NT2/D1 (cell line): ENCODE data around the gene ATP13A2.
A peak's percentile ranks its signal among the peaks of the same experiment; 100 is the strongest.

Source experiments
- DNase-seq: peaks from one replicate; pipeline ENCODE4 v3.0.0-alpha.2; 2011; ENCODE audit warnings: low read depth, low spot score
- H3K27me3 ChIP-seq: 2 replicates; pipeline ENCODE4 v1.6.0; 2011; ENCODE audit warnings: mild to moderate bottlenecking; ENCODE audit not compliant: insufficient read length, insufficient read depth
- H3K36me3 ChIP-seq: 2 replicates; pipeline ENCODE4 v1.6.1; 2011; ENCODE audit warnings: mild to moderate bottlenecking, low read length, mixed read lengths; ENCODE audit not compliant: insufficient read depth, insufficient read length
- H3K4me1 ChIP-seq: 2 replicates; pipeline ENCODE4 v1.5.1; 2011; ENCODE audit not compliant: insufficient read depth, insufficient read length
- H3K4me3 ChIP-seq: 2 replicates; pipeline ENCODE4 v1.5.1; 2011; ENCODE audit warnings: low read depth; ENCODE audit not compliant: insufficient read length
- H3K9ac ChIP-seq: 2 replicates; pipeline ENCODE4 v1.6.0; 2011; ENCODE audit warnings: low read depth; ENCODE audit not compliant: insufficient read length
- H3K9me3 ChIP-seq: 2 replicates; pipeline ENCODE4 v1.5.1; 2011; ENCODE audit warnings: mild to moderate bottlenecking, low read length; ENCODE audit not compliant: insufficient read depth
- SUZ12 ChIP-seq: IDR thresholded peaks from 2 replicates; pipeline ENCODE4 v1.6.1; 2011; ENCODE audit not compliant: insufficient read length, insufficient read depth; ENCODE audit errors: extremely low read depth
- YY1 ChIP-seq: IDR thresholded peaks from 2 replicates; pipeline ENCODE4 v1.6.1; 2011; ENCODE audit not compliant: insufficient read length, insufficient read depth
- ZNF274 ChIP-seq: IDR thresholded peaks from 2 replicates; pipeline ENCODE4 v1.6.1; 2011; ENCODE audit warnings: mild to moderate bottlenecking, low read depth, low read length

Gene ATP13A2, protein sequence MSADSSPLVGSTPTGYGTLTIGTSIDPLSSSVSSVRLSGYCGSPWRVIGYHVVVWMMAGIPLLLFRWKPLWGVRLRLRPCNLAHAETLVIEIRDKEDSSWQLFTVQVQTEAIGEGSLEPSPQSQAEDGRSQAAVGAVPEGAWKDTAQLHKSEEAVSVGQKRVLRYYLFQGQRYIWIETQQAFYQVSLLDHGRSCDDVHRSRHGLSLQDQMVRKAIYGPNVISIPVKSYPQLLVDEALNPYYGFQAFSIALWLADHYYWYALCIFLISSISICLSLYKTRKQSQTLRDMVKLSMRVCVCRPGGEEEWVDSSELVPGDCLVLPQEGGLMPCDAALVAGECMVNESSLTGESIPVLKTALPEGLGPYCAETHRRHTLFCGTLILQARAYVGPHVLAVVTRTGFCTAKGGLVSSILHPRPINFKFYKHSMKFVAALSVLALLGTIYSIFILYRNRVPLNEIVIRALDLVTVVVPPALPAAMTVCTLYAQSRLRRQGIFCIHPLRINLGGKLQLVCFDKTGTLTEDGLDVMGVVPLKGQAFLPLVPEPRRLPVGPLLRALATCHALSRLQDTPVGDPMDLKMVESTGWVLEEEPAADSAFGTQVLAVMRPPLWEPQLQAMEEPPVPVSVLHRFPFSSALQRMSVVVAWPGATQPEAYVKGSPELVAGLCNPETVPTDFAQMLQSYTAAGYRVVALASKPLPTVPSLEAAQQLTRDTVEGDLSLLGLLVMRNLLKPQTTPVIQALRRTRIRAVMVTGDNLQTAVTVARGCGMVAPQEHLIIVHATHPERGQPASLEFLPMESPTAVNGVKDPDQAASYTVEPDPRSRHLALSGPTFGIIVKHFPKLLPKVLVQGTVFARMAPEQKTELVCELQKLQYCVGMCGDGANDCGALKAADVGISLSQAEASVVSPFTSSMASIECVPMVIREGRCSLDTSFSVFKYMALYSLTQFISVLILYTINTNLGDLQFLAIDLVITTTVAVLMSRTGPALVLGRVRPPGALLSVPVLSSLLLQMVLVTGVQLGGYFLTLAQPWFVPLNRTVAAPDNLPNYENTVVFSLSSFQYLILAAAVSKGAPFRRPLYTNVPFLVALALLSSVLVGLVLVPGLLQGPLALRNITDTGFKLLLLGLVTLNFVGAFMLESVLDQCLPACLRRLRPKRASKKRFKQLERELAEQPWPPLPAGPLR

DNA sequence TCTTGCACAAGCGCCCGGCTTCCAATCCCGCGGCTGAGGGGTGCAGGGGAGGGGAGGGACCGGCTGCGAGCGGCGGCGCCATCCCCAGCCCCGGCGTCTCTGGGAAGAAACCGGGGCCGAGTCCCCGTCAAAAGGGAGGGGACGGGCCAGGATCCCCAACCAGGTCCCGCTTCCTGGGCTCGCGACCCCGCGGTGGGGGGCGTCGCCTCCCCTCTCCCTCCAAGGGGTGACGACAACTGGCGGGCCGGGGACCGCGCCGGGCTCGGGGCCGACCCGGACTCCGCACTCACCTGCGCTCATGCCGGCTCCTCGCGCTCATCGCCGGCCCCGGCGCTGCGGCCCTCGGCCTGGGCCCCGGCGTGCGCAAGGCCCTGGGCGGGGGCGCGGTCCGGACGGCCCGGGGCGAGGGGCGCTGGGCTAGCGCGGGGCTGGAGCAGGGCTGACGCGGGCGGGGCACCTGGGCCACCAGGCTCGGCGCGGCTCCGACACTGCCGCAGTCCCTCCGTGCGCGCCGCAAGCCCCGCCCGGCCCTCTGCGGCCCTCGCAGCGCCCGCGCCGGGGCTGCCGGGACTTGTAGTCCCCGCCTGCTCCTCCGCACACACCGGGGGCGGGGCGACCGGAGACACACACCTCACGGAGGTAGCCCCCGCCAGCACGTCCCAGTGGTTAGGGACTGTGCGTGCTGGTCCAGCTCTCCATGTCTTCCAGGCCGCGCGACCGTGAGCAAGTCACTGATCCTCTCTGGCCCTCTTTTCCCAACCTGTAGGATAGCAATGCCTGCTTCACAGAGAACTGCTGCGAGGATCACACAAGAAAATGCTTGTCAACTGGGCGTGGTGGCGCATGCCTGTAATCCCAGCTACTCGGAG lies at the start of gene ATP13A2:
TSS of gene ATP13A2 (minus strand) at position 490 of the 869 bp plus-strand sequence. CDS start at position 300, 190 bp downstream.
- H3K9me3 ChIP-seq: no peaks in the 10 kb centered on the region
- H3K27me3 ChIP-seq: no peaks in the 10 kb centered on the region
- peak; percentile 67 for DNase-seq
- H3K4me3 ChIP-seq: peak within 1 kb of the TSS; percentile 64
- H3K4me1 ChIP-seq: peaks cover 21% of the 10 kb centered on the region
- peak within 1 kb of the TSS; percentile 81 for H3K9ac ChIP-seq
- TF ChIP-seq ZNF274: no peak
- TF ChIP-seq YY1: no peak
- H3K36me3 ChIP-seq: peaks cover 3% of the 10 kb centered on the region

DNA sequence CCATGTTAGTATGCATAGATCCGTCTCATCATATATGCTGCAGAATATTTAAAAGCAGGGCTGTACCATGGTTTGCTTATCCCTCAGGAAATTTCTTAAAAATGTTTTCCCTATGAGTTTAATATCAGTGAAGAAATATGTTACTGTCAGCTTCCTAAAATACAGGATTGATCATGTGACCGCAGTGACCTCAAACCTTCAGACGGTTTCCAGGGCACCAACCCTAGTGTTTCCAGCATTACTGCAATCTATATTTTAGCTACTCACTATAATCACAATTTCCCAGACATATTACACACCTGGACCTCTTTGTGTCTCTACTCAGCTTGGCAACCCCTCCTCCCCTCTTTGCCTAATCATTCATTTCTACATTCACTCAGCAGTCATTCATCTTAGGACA lies 49.8 kb upstream of the ATP13A2 start:
- H3K4me3 ChIP-seq: no peak overlapping the region
- peaks cover 15% of the 10 kb centered on the region for H3K9me3 ChIP-seq
- no peaks in the 10 kb centered on the region for H3K36me3 ChIP-seq

DNA sequence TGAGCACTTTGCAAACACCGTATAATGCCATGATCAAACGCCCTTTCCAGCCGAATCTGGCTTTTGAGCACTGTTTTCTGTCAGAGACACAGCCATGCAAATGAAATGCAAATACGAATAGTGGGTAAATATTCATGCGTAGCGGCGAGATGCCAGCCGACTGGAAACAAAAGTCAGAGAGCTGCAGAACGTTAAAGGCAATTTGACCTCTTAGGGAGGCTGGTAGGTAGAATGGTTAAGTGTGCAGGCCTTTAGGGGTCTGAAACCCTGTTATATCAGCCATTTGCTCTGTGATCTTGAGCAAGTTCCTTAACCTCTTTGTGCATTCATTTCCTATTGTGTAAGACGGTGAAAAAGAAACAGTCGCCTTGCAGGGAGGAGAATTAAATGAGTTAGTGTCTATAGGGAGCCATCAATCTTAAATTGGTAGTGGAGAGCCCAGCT lies 48.6 kb upstream of the ATP13A2 start:
- no peaks in the 10 kb centered on the region for H3K36me3 ChIP-seq
- TF ChIP-seq ZNF274 (no peak), SUZ12 (no peak), YY1 (no peak)
- no peak overlapping the region for H3K9ac ChIP-seq
- H3K27me3 ChIP-seq: no peaks in the 10 kb centered on the region
- no peak for DNase-seq
- peaks cover 3% of the 10 kb centered on the region for H3K4me1 ChIP-seq
- no peak overlapping the region for H3K4me3 ChIP-seq
- H3K9me3 ChIP-seq: peaks cover 10% of the 10 kb centered on the region

More for the DNA sequence above, 49.8 kb upstream of the ATP13A2 start:
- Histone ChIP-seq H3K4me1 (peaks cover 3% of the 10 kb centered on the region), H3K9ac (no peak overlapping the region), H3K27me3 (no peaks in the 10 kb centered on the region)
- no peak for DNase-seq
- TF ChIP-seq ZNF274 (no peak), YY1 (no peak), SUZ12 (no peak)

DNA sequence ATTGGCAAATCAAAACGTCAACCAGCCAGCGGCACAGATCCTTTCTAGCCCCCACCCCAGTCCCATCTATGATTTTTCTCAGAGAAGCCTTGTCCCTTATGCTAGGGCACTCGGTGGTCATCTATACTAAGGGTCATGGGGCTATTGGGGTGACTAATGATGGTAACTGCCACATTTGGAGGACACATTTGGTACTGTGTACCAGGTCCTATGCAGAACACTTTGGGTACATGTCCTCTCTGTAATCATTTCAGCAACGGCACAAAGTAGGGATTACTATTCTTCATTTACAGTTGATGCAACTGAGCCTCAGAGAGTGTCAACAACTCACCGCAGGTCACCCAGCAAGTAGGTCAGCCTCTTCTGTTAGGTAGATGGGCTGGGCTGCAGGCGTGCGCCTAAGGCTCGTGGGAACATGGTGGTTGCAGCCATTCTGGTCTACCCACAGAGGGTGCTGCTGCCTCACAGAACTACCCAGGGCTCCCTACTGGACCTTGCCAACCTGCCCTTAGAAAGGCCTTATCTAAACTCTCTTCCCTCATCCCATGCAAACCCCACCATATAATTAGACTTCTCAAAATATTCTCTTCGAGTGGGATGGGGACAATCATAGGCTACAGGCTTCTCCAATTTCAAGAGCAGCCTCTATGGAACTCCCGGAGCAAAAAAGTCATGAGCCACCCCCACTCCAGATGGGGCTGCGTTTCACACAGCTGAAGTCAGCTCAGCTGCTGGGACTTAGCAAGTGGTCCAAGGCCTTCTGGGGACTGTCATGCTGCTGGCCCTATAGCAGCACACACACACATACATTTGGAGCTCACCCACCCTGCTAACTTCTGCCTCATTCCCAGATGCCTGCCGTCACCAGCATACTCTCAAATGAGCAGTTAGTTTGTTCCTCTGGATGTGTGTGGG lies 47.9 kb upstream of the ATP13A2 start:
- no peaks in the 10 kb centered on the region for H3K36me3 ChIP-seq
- H3K4me1 ChIP-seq: peaks cover 3% of the 10 kb centered on the region
- TF ChIP-seq SUZ12: no peak
- no peak for TF ChIP-seq ZNF274
- TF ChIP-seq YY1: no peak
- no peak overlapping the region for H3K9ac ChIP-seq
- H3K27me3 ChIP-seq: no peaks in the 10 kb centered on the region
- no peak overlapping the region for H3K4me3 ChIP-seq
- peaks cover 3% of the 10 kb centered on the region; the same call in 1 of the 2 replicates for H3K9me3 ChIP-seq
- DNase-seq: peak; percentile 58

DNA sequence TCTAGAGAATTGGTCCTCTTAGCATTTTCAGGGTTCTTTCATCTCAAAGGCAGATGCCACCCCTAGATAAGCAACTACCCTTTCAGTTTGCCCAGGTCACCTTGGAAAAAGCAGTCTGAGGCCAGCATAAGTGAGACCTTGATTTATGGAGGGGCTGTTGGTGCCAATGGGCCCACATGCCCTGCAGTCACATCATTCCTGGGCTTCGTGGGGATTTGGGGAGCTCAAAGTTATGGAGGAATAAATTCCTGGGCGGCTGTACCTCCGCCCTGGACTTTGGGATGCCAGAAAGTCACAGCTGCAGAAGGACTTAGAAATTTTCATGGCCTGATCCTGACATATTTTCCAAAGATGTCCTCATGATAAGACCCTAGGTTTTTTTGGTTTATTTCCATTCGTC lies 44.8 kb upstream of the ATP13A2 start:
- Histone ChIP-seq H3K4me3 (no peak overlapping the region), H3K36me3 (peaks cover 4% of the 10 kb centered on the region), H3K27me3 (no peaks in the 10 kb centered on the region), H3K9me3 (no peaks in the 10 kb centered on the region), H3K4me1 (peaks cover 3% of the 10 kb centered on the region), H3K9ac (no peak overlapping the region)
- no peak for DNase-seq
- no peak for TF ChIP-seq SUZ12
- no peak for TF ChIP-seq YY1
- no peak for TF ChIP-seq ZNF274

DNA sequence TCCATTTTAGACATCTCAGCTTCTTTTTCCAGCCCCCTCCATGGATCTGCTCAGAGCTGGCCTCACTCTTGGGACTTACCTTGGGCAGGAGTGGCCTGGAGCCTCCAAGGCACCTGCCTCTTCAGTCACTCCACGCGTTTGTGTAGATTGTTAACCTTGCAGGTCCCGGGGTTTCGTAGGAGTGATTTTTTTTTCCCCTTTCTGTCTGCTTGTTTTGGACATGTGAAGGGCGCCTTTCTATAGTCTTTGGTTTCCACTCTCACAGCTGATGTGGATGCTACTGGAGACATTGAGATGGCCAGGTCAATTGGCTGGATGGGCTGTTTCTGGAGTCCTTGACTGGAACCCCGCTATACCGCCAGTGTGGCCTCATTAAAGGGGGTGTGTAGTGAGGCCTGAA lies 44.1 kb upstream of the ATP13A2 start:
- H3K4me1 ChIP-seq: peaks cover 3% of the 10 kb centered on the region
- DNase-seq: no peak
- no peak for TF ChIP-seq ZNF274
- no peak for TF ChIP-seq YY1
- TF ChIP-seq SUZ12: no peak
- H3K36me3 ChIP-seq: peaks cover 12% of the 10 kb centered on the region
- H3K27me3 ChIP-seq: no peaks in the 10 kb centered on the region
- no peaks in the 10 kb centered on the region for H3K9me3 ChIP-seq
- H3K9ac ChIP-seq: no peak overlapping the region
- H3K4me3 ChIP-seq: no peak overlapping the region
